Neural progenitor cell (in vitro differentiated cells): ENCODE results near the gene ZNF618.

Experiments
- CTCF ChIP-seq: fragments of 200-600 bp; sonication (generic); IDR thresholded peaks from 2 replicates; pipeline ENCODE4 v1.5.1; 2017; ENCODE audit warnings: antibody characterized with exemption, mild to moderate bottlenecking
- EZH2phosphoT487 ChIP-seq: fragments of 200-600 bp; sonication (generic); IDR thresholded peaks from 2 replicates; pipeline ENCODE4 v1.6.1; 2017; ENCODE audit warnings: antibody characterized with exemption

- TF ChIP-seq CTCF (no peak), EZH2phosphoT487 (no peak)
These were observed 181.2 kb downstream of the ZNF618 start for GRCh38 chr9:114057161-114057885.
